Activated CD8-positive, alpha-beta memory T cell treated with anti-CD3 and anti-CD28 coated beads for 36 hours (primary cell): ENCODE measurements around the gene TAAR8. TPM values are rescaled to one million over a fixed set of nuclear protein-coding genes. Genes with fewer than 3 reads are reported as not detected.
"Not testable (repeated sequence)": the region's sequence is repeated elsewhere in the genome, so short reads cannot be mapped to it uniquely, and the experiment has no call there.

Source experiments
- CTCF ChIA-PET: fragments of 350-600 bp; sonication (Branson Sonifier 250); formaldehyde crosslinking; loops from one replicate; lab custom pipeline; 2021; ENCODE audit warnings: antibody characterized with exemption; lab: Charles Lee
- POLR2A ChIA-PET: fragments of 350-600 bp; sonication (Branson Sonifier 250); formaldehyde crosslinking; loops from one replicate; lab custom pipeline; 2021; ENCODE audit warnings: antibody characterized with exemption; lab: Charles Lee
- total RNA-seq, 2 experiments: library from RNA; stranded (reverse); gene quantifications; one replicate each; pipeline ENCODE4 v1.2.3, GENCODE V29; 2021

TAAR8 gene
- total RNA-seq, 2 experiments from 2014 or later, result not detected

- POLR2A ChIA-PET, CTCF ChIA-PET: not testable (repeated sequence)
These were observed 17.9 kb upstream of the TAAR8 start for GRCh38 chr6:132534546-132534945.

GRCh38 chr6:132537145-132537544 is 15.3 kb upstream of the TAAR8 start:
- CTCF ChIA-PET, result no interaction called here
- POLR2A ChIA-PET, result no interaction called here

GRCh38 chr6:132537977-132538376 is 14.5 kb upstream of the TAAR8 start, which contains the start of gene TAAR9:
TSS of gene TAAR9 (plus strand) at chr6:132538277. CDS start at chr6:132538290, 13 bp downstream.
- POLR2A ChIA-PET, result no interaction called here
- CTCF ChIA-PET, result no interaction called here

GRCh38 chr6:132544826-132545225 is 7.6 kb upstream of the TAAR8 start:
- ChIA-PET CTCF (interaction anchor here (1.1 kb wide), 1 partner anchor 14 kb away, joined by 5 read pairs; no protein-coding TSS in a partner anchor), POLR2A (no interaction called here)

- ChIA-PET POLR2A (no interaction called here), CTCF (no interaction called here)
These were observed 3.6 kb upstream of the TAAR8 start for GRCh38 chr6:132548746-132549463.

DNA sequence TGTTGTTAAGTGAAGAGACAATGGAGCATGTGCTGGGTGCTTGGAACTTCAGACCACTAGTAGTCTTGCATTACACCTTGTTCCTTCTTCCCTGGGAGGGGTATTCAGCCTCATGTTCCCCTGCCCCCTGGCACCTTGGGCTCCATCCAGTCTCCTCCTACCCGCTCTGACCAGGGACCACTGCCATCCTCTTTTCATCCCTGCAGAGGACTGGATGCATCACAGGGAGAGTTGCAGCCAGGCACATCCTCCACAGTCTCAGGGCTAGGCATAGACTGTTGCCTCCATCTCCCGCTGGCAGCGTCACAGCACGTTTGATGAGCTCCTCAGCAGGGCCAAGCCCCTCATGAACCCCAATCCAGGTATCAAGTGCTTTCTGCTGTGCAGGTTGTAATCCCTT is 1.3 kb upstream of the TAAR8 start:
- CTCF ChIA-PET, result no interaction called here
- POLR2A ChIA-PET, result no interaction called here

- POLR2A ChIA-PET, CTCF ChIA-PET: not testable (repeated sequence)
These were observed 7.6 kb downstream of the TAAR8 start for GRCh38 chr6:132560087-132560486.

GRCh38 chr6:132566404-132566803 is 13.9 kb downstream of the TAAR8 start:
- ChIA-PET POLR2A (no interaction called here), CTCF (no interaction called here)

- CTCF ChIA-PET, result no interaction called here
- POLR2A ChIA-PET, result no interaction called here
These were observed 15.1 kb downstream of the TAAR8 start for GRCh38 chr6:132567566-132567965.

DNA sequence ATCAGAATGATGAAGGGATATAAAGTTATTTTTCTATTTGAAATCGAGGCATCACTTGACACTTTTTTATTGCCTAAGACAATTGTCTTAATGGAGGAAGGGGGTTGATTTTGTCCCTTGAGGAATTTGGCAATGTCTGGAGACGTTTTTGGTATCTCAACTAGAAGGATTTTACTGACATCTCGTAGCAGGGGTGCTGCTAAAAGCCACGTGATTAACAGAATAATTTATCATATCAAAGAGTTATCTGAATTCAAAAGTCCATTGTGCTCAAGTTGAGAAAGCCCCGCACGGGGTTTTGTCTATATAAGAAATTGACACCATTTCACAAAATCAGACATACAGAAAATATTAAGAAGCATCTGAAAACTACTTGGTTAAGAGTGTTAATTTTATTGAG is 16.1 kb downstream of the TAAR8 start:
- POLR2A ChIA-PET, result no interaction called here
- CTCF ChIA-PET, result no interaction called here

DNA sequence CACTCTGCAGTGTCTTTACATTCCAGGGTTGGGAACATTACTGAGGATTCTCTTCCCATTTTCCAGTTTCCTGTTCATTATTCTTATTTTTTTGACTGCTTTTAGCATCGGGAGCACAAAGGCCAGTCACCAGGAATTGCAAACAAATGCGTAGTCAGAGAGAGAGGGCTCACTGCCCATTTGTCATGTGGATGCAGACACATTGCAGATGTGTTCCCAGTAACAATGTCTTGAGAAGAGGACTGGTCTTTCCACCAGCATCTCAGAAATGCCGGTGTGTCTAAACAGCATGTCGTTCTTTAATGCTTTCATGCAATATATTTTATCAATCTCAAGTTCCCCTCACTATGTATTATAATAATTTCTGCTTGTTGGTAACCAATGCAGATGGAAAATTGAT is 16.7 kb downstream of the TAAR8 start:
- CTCF ChIA-PET, result no interaction called here
- POLR2A ChIA-PET, result no interaction called here

GRCh38 chr6:132570221-132570777 is 17.8 kb downstream of the TAAR8 start, which contains the start of gene TAAR6:
TSS of gene TAAR6 (plus strand) at chr6:132570322. CDS start at chr6:132570322, 0 bp downstream.
- ChIA-PET POLR2A (no interaction called here), CTCF (no interaction called here)

DNA sequence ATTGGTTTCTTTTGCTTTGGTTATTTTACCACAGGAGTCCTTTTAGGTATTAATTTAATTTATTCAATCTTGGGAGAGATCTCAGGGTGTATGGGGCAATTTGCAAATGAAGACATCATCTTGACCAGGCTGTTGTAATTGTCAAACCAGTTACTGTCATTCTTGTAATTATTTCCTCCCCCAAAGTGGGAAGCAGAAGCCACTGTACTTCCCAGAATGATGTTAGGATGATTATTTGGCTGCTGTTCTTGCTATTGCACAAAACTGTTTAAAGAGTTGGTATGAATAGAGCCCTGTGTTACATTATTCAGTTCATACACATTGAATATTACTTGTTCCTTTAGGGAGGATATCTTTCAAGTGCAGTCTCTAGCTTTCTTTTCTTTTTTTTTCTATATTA is 19.3 kb downstream of the TAAR8 start:
- CTCF ChIA-PET, result no interaction called here
- POLR2A ChIA-PET, result no interaction called here

DNA sequence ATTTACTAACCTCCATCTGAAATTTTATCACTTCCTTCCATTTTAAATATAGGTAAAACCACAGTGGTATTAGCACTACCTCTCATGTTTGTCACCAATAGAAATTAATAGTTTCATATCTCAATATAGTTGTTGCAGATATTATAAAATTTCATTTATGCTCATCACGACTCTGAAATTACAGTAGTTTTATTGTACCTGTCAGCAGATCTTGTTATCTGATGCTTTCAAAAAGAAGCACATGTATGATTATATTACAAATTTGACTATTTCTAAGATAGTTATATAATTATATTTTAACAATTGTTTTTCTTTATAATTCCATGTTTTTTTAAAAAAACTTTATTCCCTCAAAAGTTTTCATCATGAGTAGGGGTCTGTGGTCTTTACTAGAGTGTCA is 32.2 kb downstream of the TAAR8 start:
- ChIA-PET POLR2A (no interaction called here), CTCF (no interaction called here)

- ChIA-PET POLR2A (no interaction called here), CTCF (no interaction called here)
These were observed 35.0 kb downstream of the TAAR8 start for GRCh38 chr6:132587424-132587823.

- CTCF ChIA-PET, result no interaction called here
- POLR2A ChIA-PET, result no interaction called here
These were observed 37.0 kb downstream of the TAAR8 start, which contains the start of gene TAAR5 for GRCh38 chr6:132589454-132589853. TSS of gene TAAR5 (minus strand) at chr6:132589741. CDS start at chr6:132589686, 55 bp downstream.

DNA sequence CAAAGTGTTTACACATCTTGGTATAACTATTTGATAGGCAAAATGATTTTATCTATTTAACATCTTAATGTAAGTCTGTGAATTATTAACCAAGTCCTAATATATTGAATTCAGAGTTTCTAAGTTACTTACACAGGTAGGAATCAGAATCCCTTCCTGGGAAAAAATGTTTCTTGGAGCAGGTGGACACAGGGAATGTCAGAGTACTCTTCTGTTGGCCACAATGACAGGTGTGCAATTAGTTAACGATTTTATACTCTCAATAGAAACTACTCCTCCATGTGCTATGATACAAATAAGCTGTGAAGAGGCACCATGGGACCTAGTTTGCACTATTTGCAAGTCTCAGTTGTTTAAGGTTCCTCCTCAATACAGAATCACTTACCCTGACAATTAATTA is 37.9 kb downstream of the TAAR8 start:
- CTCF ChIA-PET, result no interaction called here
- POLR2A ChIA-PET, result no interaction called here

DNA sequence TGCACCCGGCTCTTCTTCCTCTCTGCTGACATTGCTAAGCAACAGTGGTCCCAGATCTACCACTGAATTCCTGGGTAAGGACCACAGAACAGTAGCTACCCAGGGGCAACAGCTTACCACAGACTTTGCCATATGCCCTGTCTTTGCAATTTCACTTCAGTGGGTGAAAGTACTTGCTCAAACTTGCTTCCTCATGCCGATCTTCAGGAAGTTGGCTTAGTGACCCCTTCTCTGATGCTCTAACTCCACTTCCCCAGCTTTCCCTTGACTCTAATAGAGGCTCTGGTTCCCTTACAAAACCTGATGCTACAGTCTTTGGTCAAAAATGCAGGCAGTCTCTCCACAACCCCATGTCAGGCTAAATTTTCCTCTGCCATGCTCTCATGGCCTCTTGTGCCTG is 40.4 kb downstream of the TAAR8 start:
- ChIA-PET CTCF (no interaction called here), POLR2A (no interaction called here)

DNA sequence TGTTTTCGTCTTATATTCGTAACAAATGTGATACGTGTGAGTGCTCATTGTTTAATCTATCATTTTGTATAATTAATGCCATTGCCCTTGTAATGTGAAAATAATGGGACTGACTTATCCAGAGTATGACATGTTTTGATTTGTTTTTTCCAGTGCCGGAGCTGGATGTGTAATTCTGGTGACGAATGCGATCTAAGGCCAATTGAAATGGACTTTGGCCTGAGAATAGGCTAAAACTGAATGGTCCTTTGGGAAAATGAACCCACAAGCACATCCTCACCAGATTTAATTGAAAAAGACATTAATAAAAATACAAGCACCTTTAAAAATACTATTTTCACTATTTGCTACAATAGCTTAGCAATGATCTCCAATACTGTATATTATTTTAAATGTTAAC is 43.7 kb downstream of the TAAR8 start:
- CTCF ChIA-PET, result no interaction called here
- POLR2A ChIA-PET, result no interaction called here

GRCh38 chr6:132598473-132598872 is 46.0 kb downstream of the TAAR8 start:
- CTCF ChIA-PET, result interaction anchor here (0.6 kb wide), 1 partner anchor 235 kb away, joined by 3 read pairs; no protein-coding TSS in a partner anchor
- POLR2A ChIA-PET, result no interaction called here

DNA sequence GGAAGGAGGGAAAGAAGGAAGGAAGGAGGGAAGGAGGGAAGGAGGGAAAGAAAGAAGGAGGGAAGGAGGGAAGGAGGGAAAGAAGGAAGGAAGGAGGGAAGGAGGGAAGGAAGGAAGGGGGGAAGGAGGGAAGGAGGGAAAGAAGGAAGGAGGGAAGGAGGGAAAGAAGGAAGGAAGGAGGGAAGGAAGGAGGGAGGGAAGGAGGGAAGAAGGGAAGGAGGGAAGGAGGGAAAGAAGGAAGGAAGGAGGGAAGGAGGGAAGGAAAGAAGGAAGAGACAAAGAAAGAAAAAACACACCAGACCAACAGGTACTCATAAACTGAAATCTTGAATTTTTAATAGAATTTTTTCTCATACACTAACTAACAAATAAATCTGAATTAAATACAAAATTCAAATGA is 48.4 kb downstream of the TAAR8 start:
- POLR2A ChIA-PET, CTCF ChIA-PET: not testable (repeated sequence)
